ENCODE measurements around the gene PARP14. TPM values are rescaled to one million over a fixed set of nuclear protein-coding genes. Genes with fewer than 3 reads are reported as not detected.
A peak's percentile ranks its signal among the peaks of the same experiment; 100 is the strongest.
"Not testable (repeated sequence)": the region's sequence is repeated elsewhere in the genome, so short reads cannot be mapped to it uniquely, and the experiment has no call there.

PARP14 gene
- total and polyA plus RNA-seq, 7 donors: 2.2 to 10.0 (median 6.0) TPM

DNA sequence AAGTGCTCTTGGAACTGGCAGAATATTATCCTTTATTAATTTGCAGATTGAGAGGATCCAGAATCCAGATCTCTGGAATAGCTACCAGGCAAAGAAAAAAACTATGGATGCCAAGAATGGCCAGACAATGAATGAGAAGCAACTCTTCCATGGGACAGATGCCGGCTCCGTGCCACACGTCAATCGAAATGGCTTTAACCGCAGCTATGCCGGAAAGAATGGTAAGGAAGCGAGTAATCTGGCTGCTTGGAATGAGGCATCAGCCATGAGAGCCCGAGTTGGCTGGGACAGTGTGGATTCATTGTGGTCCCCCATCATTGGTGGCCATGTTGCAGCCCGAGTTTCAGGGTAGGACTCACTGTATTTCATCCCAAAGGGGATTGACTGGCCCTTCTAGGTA, 47.1 kb downstream of the PARP14 start:
- intact Hi-C loops (cut with DNase I): no loop called here
- ATAC-seq (no peak), DNase-seq (no peak)
- Histone ChIP-seq H3K27ac (no peak overlapping the region), H3K36me3 (ENCODE audit: insufficient read depth in 1 of 2, low read depth in 1 of 2) (peaks cover 0 to 9% of the 10 kb centered on the region in 2 donors), H3K4me1 (no peaks in the 10 kb centered on the region), H3K9me3 (no peaks in the 10 kb centered on the region), H3K4me3 (no peak overlapping the region), H3K27me3 (ENCODE audit: insufficient read depth in 3 of 3, low read length in 2 of 3) (no peaks in the 10 kb centered on the region)
- TF ChIP-seq, protein P1, sequence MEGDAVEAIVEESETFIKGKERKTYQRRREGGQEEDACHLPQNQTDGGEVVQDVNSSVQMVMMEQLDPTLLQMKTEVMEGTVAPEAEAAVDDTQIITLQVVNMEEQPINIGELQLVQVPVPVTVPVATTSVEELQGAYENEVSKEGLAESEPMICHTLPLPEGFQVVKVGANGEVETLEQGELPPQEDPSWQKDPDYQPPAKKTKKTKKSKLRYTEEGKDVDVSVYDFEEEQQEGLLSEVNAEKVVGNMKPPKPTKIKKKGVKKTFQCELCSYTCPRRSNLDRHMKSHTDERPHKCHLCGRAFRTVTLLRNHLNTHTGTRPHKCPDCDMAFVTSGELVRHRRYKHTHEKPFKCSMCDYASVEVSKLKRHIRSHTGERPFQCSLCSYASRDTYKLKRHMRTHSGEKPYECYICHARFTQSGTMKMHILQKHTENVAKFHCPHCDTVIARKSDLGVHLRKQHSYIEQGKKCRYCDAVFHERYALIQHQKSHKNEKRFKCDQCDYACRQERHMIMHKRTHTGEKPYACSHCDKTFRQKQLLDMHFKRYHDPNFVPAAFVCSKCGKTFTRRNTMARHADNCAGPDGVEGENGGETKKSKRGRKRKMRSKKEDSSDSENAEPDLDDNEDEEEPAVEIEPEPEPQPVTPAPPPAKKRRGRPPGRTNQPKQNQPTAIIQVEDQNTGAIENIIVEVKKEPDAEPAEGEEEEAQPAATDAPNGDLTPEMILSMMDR (IDR thresholded peaks at IDR 0.05): no peak
- WGBS, 3 donors: 67 to 79% (median 68%) methylated on average over 9 of the region's 9 CpGs

- TF ChIP-seq, protein P1 (IDR thresholded peaks at IDR 0.05): no peak
- Histone ChIP-seq H3K27me3 (ENCODE audit: insufficient read depth in 3 of 3, low read length in 2 of 3) (no peaks in the 10 kb centered on the region), H3K4me3 (no peak overlapping the region), H3K9me3 (no peaks in the 10 kb centered on the region), H3K36me3 (ENCODE audit: insufficient read depth in 1 of 2, low read depth in 1 of 2) (peaks cover 0 to 9% of the 10 kb centered on the region in 2 donors), H3K4me1 (no peaks in the 10 kb centered on the region), H3K27ac (no peak overlapping the region)
- ATAC-seq (peak in 1 of 4 donors; percentile 32), DNase-seq (no peak)
- intact Hi-C loops (cut with DNase I): no loop called here
- 85 to 93% (median 90%) methylated on average over 3 of the region's 3 CpGs for WGBS, 3 donors
Observed at GRCh38 chr3:122728186-122728585, 47.5 kb downstream of the PARP14 start.

DNA sequence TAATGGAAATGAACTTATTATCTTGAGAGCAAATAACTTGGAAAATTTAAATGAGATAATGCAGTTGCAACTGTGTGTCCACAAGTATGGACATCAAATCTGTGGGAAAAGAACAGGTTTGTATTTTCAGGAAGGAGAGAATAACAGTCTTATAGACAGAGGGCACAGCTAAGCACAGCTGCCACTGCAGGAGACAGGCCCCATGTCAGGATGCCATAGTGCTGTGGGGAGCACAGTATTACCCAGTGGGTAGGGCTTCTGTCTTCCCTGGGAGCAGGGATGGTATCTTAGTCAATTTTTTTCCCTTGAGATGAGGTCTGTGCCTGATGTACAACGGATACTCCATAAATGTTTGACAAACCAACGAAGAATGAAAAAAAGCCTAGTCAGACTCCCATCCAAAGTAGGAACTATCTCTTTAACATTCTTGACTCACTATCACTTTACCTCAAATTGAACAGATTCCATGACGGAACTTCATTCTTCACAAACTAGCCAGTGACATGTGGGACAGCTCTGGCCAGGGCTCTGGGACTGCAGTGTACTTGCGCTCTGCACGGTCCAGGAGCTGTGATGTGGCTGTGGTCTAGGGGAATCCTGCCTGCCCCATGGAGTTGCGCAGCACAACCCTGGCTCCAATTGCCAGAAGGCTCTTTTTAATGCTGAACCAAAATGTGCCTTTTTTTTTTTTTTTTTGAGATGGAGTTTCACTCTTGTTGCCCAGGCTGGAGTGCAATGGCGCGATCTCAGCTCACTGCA, 48.3 kb downstream of the PARP14 start:
- intact Hi-C loops (cut with DNase I): no loop called here
- TF ChIP-seq, protein P1 (IDR thresholded peaks at IDR 0.05): no peak
- Histone ChIP-seq H3K36me3 (ENCODE audit: insufficient read depth in 1 of 2, low read depth in 1 of 2) (peaks cover 0 to 14% of the 10 kb centered on the region in 2 donors), H3K27me3 (ENCODE audit: insufficient read depth in 3 of 3, low read length in 2 of 3) (no peaks in the 10 kb centered on the region), H3K4me3 (no peak overlapping the region), H3K4me1 (no peaks in the 10 kb centered on the region), H3K27ac (no peak overlapping the region), H3K9me3 (no peaks in the 10 kb centered on the region)
- WGBS, 3 donors: 80 to 88% (median 81%) methylated on average over 8 of the region's 8 CpGs
- DNase-seq: no peak
- peak in 2 of 4 donors; percentile 47 to 58 for ATAC-seq

DNA sequence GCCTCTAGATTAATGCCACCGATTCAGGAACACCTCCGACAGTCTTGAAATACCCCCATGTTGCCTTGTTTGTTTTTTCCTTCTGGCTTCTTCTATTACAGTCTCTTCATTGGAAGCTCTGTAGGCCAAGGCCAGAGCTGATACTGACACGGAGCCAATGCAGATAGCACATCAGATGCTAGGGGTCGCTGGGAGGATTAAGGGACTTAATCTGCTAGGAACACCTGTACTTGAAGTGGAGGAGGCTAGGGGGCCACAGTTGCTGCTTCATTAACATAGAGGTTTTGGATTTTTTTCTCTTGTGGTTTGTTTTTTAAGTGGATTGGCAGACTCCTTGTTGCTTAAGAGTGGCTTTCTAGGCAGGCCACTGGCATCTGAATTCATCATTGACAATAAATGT, 49.6 kb downstream of the PARP14 start:
- no peak overlapping the region for H3K27ac ChIP-seq
- H3K4me3 ChIP-seq: no peak overlapping the region
- H3K36me3 ChIP-seq (ENCODE audit: insufficient read depth in 1 of 2, low read depth in 1 of 2): peaks cover 0 to 14% of the 10 kb centered on the region in 2 donors
- intact Hi-C loops (cut with DNase I): no loop called here
- DNase-seq (no peak), ATAC-seq (no peak)
- 75 to 82% (median 81%) methylated on average over 4 of the region's 4 CpGs for WGBS, 3 donors
- no peaks in the 10 kb centered on the region for H3K27me3 ChIP-seq (ENCODE audit: insufficient read depth in 3 of 3, low read length in 2 of 3)
- no peaks in the 10 kb centered on the region for H3K4me1 ChIP-seq
- H3K9me3 ChIP-seq: no peaks in the 10 kb centered on the region
- TF ChIP-seq, protein P1 (IDR thresholded peaks at IDR 0.05): no peak

- H3K4me1 ChIP-seq; H3K27me3 ChIP-seq (ENCODE audit: insufficient read depth in 3 of 3, low read length in 2 of 3); ATAC-seq; DNase-seq; H3K27ac ChIP-seq; intact Hi-C loops (cut with DNase I); H3K4me3 ChIP-seq; H3K9me3 ChIP-seq: not testable (repeated sequence)
- peaks cover 0 to 14% of the 10 kb centered on the region in 2 donors for H3K36me3 ChIP-seq (ENCODE audit: insufficient read depth in 1 of 2, low read depth in 1 of 2)
- 95 to 97% (median 96%) methylated on average over 20 to 22 of the region's 22 CpGs for WGBS, 3 donors
Observed at GRCh38 chr3:122732682-122733525, 52.3 kb downstream of the PARP14 start.
